Stimulated activated CD8-positive, alpha-beta memory T cell treated with anti-CD3 and anti-CD28 coated beads, Interleukin-12 subunit alpha, Interleukin-12 subunit beta, amount 100 ng/mL, for 24 hours (primary cell): Measurements from ENCODE around the gene POFUT2.

Source experiments
- DNase-seq: peaks from one replicate; pipeline ENCODE4 v3.0.0-alpha.2; 2020; ENCODE audit errors: extremely low read depth

The POFUT2 gene

GRCh38 chr21:45297869-45298268 is 10.2 kb upstream of the POFUT2 start:
- no peak for DNase-seq

DNA sequence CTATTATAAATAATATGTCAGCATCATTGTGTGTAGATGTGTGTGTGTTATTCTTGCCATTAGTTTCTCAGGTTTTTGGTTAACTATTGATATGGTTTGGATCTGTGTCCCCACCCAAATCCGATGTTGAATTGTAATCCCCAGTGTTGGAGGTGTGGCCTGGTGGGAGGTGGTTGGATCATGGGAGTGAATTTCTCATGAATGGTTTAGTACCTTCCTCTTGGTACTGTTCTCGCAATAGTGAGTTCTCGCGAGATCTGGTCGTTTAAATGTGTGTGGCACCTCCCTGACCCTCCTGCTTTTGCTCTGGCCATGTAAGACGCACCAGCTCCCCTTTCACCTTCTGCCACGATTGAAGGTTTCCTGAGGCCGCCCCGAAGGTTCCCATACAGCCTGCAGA is 9.6 kb upstream of the POFUT2 start:
- no peak for DNase-seq

DNA sequence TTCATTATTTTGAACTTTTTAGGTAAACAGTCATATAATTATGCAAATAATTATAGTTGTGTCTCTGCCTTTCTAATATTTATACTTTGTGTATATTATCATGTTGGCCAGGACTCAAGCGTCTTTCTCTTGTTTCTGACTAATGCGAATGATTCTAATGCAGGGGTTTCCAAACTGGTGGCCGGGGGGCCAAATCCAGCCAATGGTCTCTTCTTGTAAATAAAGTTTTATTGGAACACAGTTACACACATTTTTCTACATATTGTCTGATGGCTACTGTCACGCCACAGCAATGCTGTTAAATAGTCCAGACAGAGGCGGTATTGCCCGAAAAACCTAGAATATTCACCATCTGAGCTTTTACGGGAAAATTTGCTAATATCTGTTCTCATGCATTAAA is 8.9 kb upstream of the POFUT2 start:
- DNase-seq: no peak

DNA sequence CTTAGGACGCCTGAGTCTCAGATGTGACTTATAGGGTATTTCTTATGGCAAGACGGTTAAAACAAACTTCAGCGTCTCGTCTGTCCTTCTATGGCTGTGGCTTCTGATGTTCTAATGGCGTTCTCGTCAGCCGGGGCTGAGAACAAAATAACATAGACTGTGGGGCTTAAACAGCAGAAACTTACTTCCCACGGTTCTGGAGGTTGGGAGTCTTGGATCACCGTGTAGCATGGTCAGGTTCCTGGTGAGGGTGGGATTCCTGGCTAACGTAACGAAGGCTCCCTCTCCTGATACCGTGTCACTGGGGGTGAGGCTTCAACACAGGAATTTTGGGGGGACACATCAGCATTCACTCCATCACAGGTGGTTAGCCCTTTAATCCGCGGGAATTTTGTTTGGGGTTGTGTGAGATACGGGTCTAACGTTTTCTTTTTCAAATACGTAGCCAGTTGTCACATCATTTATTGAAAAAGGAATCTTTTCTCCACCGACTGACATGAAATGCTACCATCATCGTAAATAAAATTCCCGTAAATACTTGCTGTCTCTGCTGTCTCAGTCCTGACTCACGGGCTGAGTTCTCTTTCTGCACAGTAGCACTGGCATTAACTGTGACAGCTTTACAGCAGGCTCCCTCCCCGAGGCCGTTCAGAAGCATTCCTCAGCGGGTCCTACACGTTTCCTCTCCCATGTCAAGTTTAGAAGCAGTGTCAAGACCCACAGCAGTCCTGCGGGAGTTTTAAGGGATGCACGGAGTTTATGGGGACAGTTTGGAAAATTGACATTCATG is 8.1 kb upstream of the POFUT2 start:
- DNase-seq: no peak

GRCh38 chr21:45294509-45295291 is 7.0 kb upstream of the POFUT2 start:
- no peak for DNase-seq

DNA sequence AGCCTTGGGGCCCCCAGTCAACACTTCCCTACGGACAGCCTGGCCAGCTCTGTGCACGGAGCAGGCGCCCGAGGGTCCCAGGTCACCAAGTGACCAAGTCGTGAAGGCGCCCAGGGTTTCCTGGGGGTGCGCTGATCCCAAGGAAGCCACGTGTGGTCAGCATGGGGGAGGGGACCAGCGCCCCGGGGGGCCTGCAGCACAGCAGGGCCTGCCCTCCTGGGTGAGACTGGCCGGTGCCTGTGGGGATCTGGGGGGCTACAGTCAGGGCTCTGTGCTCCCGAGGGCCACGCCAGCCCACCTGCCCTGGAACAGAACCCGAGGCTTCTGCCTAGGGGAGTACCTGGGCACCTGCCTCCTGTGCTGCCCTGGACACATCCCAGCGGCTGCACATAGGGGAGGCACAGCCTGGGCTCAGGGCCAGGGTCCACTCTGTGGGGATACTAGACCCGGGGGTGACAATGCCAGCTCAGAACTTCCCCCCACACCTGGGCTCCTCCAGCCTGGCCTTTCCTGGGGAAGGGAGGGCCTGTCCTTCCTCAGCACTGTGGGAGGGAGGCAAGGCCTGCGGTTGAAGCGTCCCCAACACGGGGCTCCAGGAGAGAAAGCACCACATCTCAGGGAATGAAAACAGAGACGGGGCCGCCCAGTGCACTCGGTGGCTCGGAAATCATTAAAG is 6.2 kb upstream of the POFUT2 start:
- no peak for DNase-seq

DNA sequence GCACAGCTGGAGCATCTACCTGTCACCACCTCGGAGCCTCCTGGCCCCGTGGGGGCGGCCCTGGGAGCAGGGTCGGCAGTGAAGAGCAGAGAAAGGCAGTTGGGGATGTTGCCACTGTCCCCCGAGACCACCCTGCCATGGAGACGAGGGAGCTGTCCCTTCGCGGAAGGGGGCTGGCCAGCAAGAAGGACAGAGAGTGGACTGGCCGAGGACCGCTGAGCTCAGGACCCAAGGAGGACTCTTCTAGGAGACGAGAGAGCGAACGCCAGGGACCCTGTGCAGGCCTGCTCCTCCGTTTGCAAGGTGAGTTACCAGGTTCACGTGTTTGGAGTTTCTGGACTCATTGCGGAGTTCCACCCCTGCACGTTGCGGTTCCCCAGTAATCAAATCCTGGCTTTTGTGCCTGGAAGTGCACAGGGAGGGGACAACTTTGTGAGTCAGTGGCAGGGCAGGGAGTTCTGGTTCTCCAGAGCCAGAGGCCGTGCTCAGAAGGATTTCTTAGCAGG is 5.6 kb upstream of the POFUT2 start:
- no peak for DNase-seq

GRCh38 chr21:45292399-45293219 is 4.9 kb upstream of the POFUT2 start:
- peak; percentile 34 for DNase-seq

- no peak for DNase-seq
Measured at GRCh38 chr21:45291613-45292398, 4.1 kb upstream of the POFUT2 start.

- DNase-seq: no peak
Measured at GRCh38 chr21:45290948-45291612, 3.4 kb upstream of the POFUT2 start.

GRCh38 chr21:45289655-45290515 is 2.2 kb upstream of the POFUT2 start:
- no peak for DNase-seq

- DNase-seq: no peak
Measured at GRCh38 chr21:45289134-45289533, 1.4 kb upstream of the POFUT2 start.

- no peak for DNase-seq
Measured at GRCh38 chr21:45288441-45288841, 746 bp upstream of the POFUT2 start.

- DNase-seq: no peak
Measured at GRCh38 chr21:45286671-45287437, 841 bp downstream of the POFUT2 start.

DNA sequence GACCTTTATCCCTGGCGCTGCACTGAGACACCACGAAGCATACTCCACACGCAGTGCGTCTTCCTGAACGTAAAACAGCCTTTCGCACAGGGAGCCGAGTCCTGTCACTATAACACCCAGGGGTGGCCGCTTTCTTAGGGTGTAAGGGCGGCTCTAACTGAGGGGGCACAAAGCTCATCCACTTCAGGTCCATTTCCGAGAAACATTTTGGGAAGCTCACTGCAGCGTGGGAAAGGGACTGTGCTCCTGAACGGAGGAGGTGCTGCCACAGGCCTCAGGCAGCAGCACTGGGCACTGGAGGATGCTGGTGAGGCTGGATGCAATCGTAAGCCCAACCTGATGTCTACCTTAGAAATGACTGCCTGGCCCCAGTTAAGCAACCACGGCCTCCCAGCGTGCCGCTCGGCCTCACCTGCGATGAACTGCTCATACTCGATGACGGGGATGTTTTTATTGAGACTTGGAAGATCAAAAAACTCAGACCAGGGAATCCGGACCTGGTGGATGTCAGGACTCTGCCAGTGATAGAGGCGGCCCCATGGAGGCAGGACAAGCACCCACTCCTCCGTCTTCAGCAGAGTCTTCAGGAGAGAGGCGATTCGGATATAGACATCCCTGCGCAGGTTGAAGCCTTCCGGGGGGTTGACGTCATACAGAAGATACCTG is 2.3 kb downstream of the POFUT2 start:
- DNase-seq: no peak

DNA sequence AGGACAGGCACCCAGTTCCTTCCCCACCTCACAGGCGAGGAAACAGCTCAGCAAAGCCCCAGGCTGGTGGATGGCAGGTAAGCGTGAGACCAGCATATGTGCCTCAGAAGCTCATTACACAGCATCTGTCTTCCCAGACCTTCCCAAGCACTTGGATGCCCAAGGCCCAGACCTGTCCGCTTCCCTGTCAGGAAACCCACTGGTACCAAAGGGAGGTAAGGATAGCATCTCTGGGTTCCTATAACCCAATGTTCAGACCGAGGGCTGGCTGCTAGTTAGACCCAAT is 3.3 kb downstream of the POFUT2 start:
- DNase-seq: no peak

- DNase-seq: no peak
Measured at GRCh38 chr21:45283611-45284455, 3.9 kb downstream of the POFUT2 start.
